ENCODE measurements around the gene DPY30.

Gene DPY30

GRCh38 chr2:32007121-32007391 lies 32.5 kb downstream of the DPY30 start:
- Histone ChIP-seq H3K4me1 (ENCODE audit: control insufficient read depth, insufficient read depth, low read length) (peaks cover 13% of the 10 kb centered on the region), H3K36me3 (ENCODE audit: insufficient read depth, low read length) (peaks cover 4% of the 10 kb centered on the region), H3K4me3 (ENCODE audit: low read length) (no peak overlapping the region), H3K4me2 (ENCODE audit: low read length) (no peak overlapping the region), H3K27me3 (ENCODE audit: control insufficient read depth, insufficient read depth, low read length) (no peaks in the 10 kb centered on the region), H3K9ac (ENCODE audit: low read depth, low read length) (no peak overlapping the region), H3K9me3 (replicated peaks; ENCODE audit: low read length) (no peaks in the 10 kb centered on the region)

- Histone ChIP-seq H3K4me2 (ENCODE audit: low read length) (no peak overlapping the region), H3K4me1 (ENCODE audit: control insufficient read depth, insufficient read depth, low read length) (peaks cover 4% of the 10 kb centered on the region), H3K4me3 (ENCODE audit: low read length) (no peak overlapping the region), H3K27me3 (ENCODE audit: control insufficient read depth, insufficient read depth, low read length) (no peaks in the 10 kb centered on the region), H3K9me3 (replicated peaks; ENCODE audit: low read length) (no peaks in the 10 kb centered on the region), H3K9ac (ENCODE audit: low read depth, low read length) (no peak overlapping the region), H3K36me3 (ENCODE audit: insufficient read depth, low read length) (peaks cover 4% of the 10 kb centered on the region)
These were observed 34.1 kb downstream of the DPY30 start for GRCh38 chr2:32005371-32005976.

GRCh38 chr2:32003791-32004190 lies 35.8 kb downstream of the DPY30 start:
- H3K9ac ChIP-seq (ENCODE audit: low read depth, low read length), result no peak overlapping the region
- peaks cover 4% of the 10 kb centered on the region for H3K36me3 ChIP-seq (ENCODE audit: insufficient read depth, low read length)
- H3K27me3 ChIP-seq (ENCODE audit: control insufficient read depth, insufficient read depth, low read length), result no peaks in the 10 kb centered on the region
- H3K4me1 ChIP-seq (ENCODE audit: control insufficient read depth, insufficient read depth, low read length), result peaks cover 4% of the 10 kb centered on the region
- no peak overlapping the region for H3K4me2 ChIP-seq (ENCODE audit: low read length)
- H3K9me3 ChIP-seq (replicated peaks; ENCODE audit: low read length), result no peaks in the 10 kb centered on the region
- no peak overlapping the region for H3K4me3 ChIP-seq (ENCODE audit: low read length)

GRCh38 chr2:32002406-32002805 lies 37.2 kb downstream of the DPY30 start:
- no peaks in the 10 kb centered on the region for H3K9me3 ChIP-seq (replicated peaks; ENCODE audit: low read length)
- H3K4me1 ChIP-seq (ENCODE audit: control insufficient read depth, insufficient read depth, low read length), result peaks cover 7% of the 10 kb centered on the region
- H3K27me3 ChIP-seq (ENCODE audit: control insufficient read depth, insufficient read depth, low read length), result no peaks in the 10 kb centered on the region
- H3K4me2 ChIP-seq (ENCODE audit: low read length), result no peak overlapping the region
- H3K9ac ChIP-seq (ENCODE audit: low read depth, low read length), result no peak overlapping the region
- peaks cover 4% of the 10 kb centered on the region for H3K36me3 ChIP-seq (ENCODE audit: insufficient read depth, low read length)
- H3K4me3 ChIP-seq (ENCODE audit: low read length), result no peak overlapping the region

- H3K4me1 ChIP-seq (ENCODE audit: control insufficient read depth, insufficient read depth, low read length), result peaks cover 3% of the 10 kb centered on the region
- no peaks in the 10 kb centered on the region for H3K36me3 ChIP-seq (ENCODE audit: insufficient read depth, low read length)
- no peaks in the 10 kb centered on the region for H3K27me3 ChIP-seq (ENCODE audit: control insufficient read depth, insufficient read depth, low read length)
- H3K9me3 ChIP-seq (replicated peaks; ENCODE audit: low read length), result no peaks in the 10 kb centered on the region
- no peak overlapping the region for H3K9ac ChIP-seq (ENCODE audit: low read depth, low read length)
- no peak overlapping the region for H3K4me3 ChIP-seq (ENCODE audit: low read length)
- H3K4me2 ChIP-seq (ENCODE audit: low read length), result no peak overlapping the region
These were observed 40.2 kb downstream of the DPY30 start for GRCh38 chr2:31999438-31999837.

GRCh38 chr2:31998731-31999383 lies 40.7 kb downstream of the DPY30 start:
- no peak overlapping the region for H3K4me2 ChIP-seq (ENCODE audit: low read length)
- peaks cover 3% of the 10 kb centered on the region for H3K4me1 ChIP-seq (ENCODE audit: control insufficient read depth, insufficient read depth, low read length)
- no peaks in the 10 kb centered on the region for H3K9me3 ChIP-seq (replicated peaks; ENCODE audit: low read length)
- H3K9ac ChIP-seq (ENCODE audit: low read depth, low read length), result no peak overlapping the region
- H3K36me3 ChIP-seq (ENCODE audit: insufficient read depth, low read length), result no peaks in the 10 kb centered on the region
- no peak overlapping the region for H3K4me3 ChIP-seq (ENCODE audit: low read length)
- H3K27me3 ChIP-seq (ENCODE audit: control insufficient read depth, insufficient read depth, low read length), result no peaks in the 10 kb centered on the region

- Histone ChIP-seq H3K4me3 (ENCODE audit: low read length) (no peak overlapping the region), H3K4me1 (ENCODE audit: control insufficient read depth, insufficient read depth, low read length) (peaks cover 3% of the 10 kb centered on the region), H3K9ac (ENCODE audit: low read depth, low read length) (no peak overlapping the region), H3K27me3 (ENCODE audit: control insufficient read depth, insufficient read depth, low read length) (no peaks in the 10 kb centered on the region), H3K4me2 (ENCODE audit: low read length) (no peak overlapping the region), H3K36me3 (ENCODE audit: insufficient read depth, low read length) (no peaks in the 10 kb centered on the region), H3K9me3 (replicated peaks; ENCODE audit: low read length) (no peaks in the 10 kb centered on the region)
These were observed 42.0 kb downstream of the DPY30 start for GRCh38 chr2:31997653-31998052.

GRCh38 chr2:31996571-31997150 lies 42.9 kb downstream of the DPY30 start:
- no peaks in the 10 kb centered on the region for H3K27me3 ChIP-seq (ENCODE audit: control insufficient read depth, insufficient read depth, low read length)
- H3K4me3 ChIP-seq (ENCODE audit: low read length), result no peak overlapping the region
- H3K9ac ChIP-seq (ENCODE audit: low read depth, low read length), result no peak overlapping the region
- H3K9me3 ChIP-seq (replicated peaks; ENCODE audit: low read length), result no peaks in the 10 kb centered on the region
- H3K36me3 ChIP-seq (ENCODE audit: insufficient read depth, low read length), result no peaks in the 10 kb centered on the region
- H3K4me2 ChIP-seq (ENCODE audit: low read length), result no peak overlapping the region
- H3K4me1 ChIP-seq (ENCODE audit: control insufficient read depth, insufficient read depth, low read length), result peaks cover 3% of the 10 kb centered on the region

- no peak overlapping the region for H3K4me3 ChIP-seq (ENCODE audit: low read length)
- no peaks in the 10 kb centered on the region for H3K27me3 ChIP-seq (ENCODE audit: control insufficient read depth, insufficient read depth, low read length)
These were observed 46.7 kb downstream of the DPY30 start for GRCh38 chr2:31992934-31993333.

GRCh38 chr2:31992025-31992579 lies 47.5 kb downstream of the DPY30 start:
- no peaks in the 10 kb centered on the region for H3K36me3 ChIP-seq (ENCODE audit: insufficient read depth, low read length)
- H3K27me3 ChIP-seq (ENCODE audit: control insufficient read depth, insufficient read depth, low read length), result no peaks in the 10 kb centered on the region
- H3K4me3 ChIP-seq (ENCODE audit: low read length), result no peak overlapping the region
- peaks cover 7% of the 10 kb centered on the region for H3K4me1 ChIP-seq (ENCODE audit: control insufficient read depth, insufficient read depth, low read length)
- H3K9me3 ChIP-seq (replicated peaks; ENCODE audit: low read length), result no peaks in the 10 kb centered on the region
- H3K9ac ChIP-seq (ENCODE audit: low read depth, low read length), result no peak overlapping the region
- H3K4me2 ChIP-seq (ENCODE audit: low read length), result no peak overlapping the region

More at GRCh38 chr2:31992934-31993333, 46.7 kb downstream of the DPY30 start:
- Histone ChIP-seq H3K9me3 (replicated peaks; ENCODE audit: low read length) (no peaks in the 10 kb centered on the region), H3K4me1 (ENCODE audit: control insufficient read depth, insufficient read depth, low read length) (peaks cover 6% of the 10 kb centered on the region), H3K9ac (ENCODE audit: low read depth, low read length) (no peak overlapping the region), H3K36me3 (ENCODE audit: insufficient read depth, low read length) (no peaks in the 10 kb centered on the region), H3K4me2 (ENCODE audit: low read length) (no peak overlapping the region)

GRCh38 chr2:31989946-31990345 lies 49.7 kb downstream of the DPY30 start:
- no peaks in the 10 kb centered on the region for H3K27me3 ChIP-seq (ENCODE audit: control insufficient read depth, insufficient read depth, low read length)
- H3K9ac ChIP-seq (ENCODE audit: low read depth, low read length), result no peak overlapping the region
- no peaks in the 10 kb centered on the region for H3K9me3 ChIP-seq (replicated peaks; ENCODE audit: low read length)
- no peaks in the 10 kb centered on the region for H3K36me3 ChIP-seq (ENCODE audit: insufficient read depth, low read length)
- no peak overlapping the region for H3K4me2 ChIP-seq (ENCODE audit: low read length)
- no peak overlapping the region for H3K4me3 ChIP-seq (ENCODE audit: low read length)
- H3K4me1 ChIP-seq (ENCODE audit: control insufficient read depth, insufficient read depth, low read length), result peaks cover 7% of the 10 kb centered on the region
